A673 (cell line): Measurements from ENCODE around the gene BCAN. TPM values are rescaled to one million over a fixed set of nuclear protein-coding genes. Genes with fewer than 3 reads are reported as not detected.

Experiments
- BruUV-seq: library from RNA; stranded (reverse); fragments of 400-500 nt; replicated peaks from 2 replicates; lab custom pipeline; 2021; lab: Mats Ljungman, UMichigan
- CTCF ChIA-PET: fragments of 300-600 bp; sonication (Branson Sonifier 250); formaldehyde crosslinking; loops from one replicate; lab custom pipeline; 2022; ENCODE audit warnings: antibody characterized with exemption; lab: Charles Lee
- POLR2A ChIA-PET: fragments of 300-600 bp; sonication (Branson Sonifier 250); formaldehyde crosslinking; loops from one replicate; lab custom pipeline; 2022; ENCODE audit warnings: antibody characterized with exemption; ENCODE audit not compliant: low non-redundant PET; lab: Charles Lee
- DNase-seq: peaks from one replicate; pipeline ENCODE4 v3.0.0-alpha.2; 2015; ENCODE audit warnings: low spot score
- H3K27ac ChIP-seq: fragments of 200-600 bp; sonication (generic); 2 replicates; pipeline ENCODE4 v1.5.1; 2016; ENCODE audit warnings: mixed run types, low read depth, mild to moderate bottlenecking, mixed read lengths, antibody characterized with exemption, low read length; ENCODE audit not compliant: poor library complexity, severe bottlenecking
- H3K27me3 ChIP-seq: fragments of 200-600 bp; sonication (generic); replicated peaks from 2 replicates; pipeline ENCODE4 v1.6.1; 2017; ENCODE audit warnings: mixed run types, low read depth, mild to moderate bottlenecking, mixed read lengths, antibody characterized with exemption, low read length; ENCODE audit not compliant: insufficient read depth, poor library complexity
- H3K36me3 ChIP-seq: fragments of 200-600 bp; sonication (generic); 2 replicates; pipeline ENCODE4 v1.6.1; 2016; ENCODE audit warnings: mixed run types, mild to moderate bottlenecking, mixed read lengths, antibody characterized with exemption, low read length; ENCODE audit not compliant: insufficient read depth, poor library complexity, severe bottlenecking
- H3K4me1 ChIP-seq: fragments of 200-600 bp; sonication (generic); 2 replicates; pipeline ENCODE4 v1.6.1; 2017; ENCODE audit warnings: mixed run types, mild to moderate bottlenecking, mixed read lengths, antibody characterized with exemption, low read length; ENCODE audit not compliant: insufficient read depth, poor library complexity, severe bottlenecking
- H3K4me3 ChIP-seq: fragments of 200-600 bp; sonication (generic); 2 replicates; pipeline ENCODE4 v1.5.1; 2016; ENCODE audit warnings: low read depth, mixed run types, mild to moderate bottlenecking, mixed read lengths, low read length; ENCODE audit not compliant: poor library complexity, severe bottlenecking
- H3K9me3 ChIP-seq: fragments of 200-600 bp; sonication (generic); 2 replicates; pipeline ENCODE4 v1.6.1; 2016; ENCODE audit warnings: mixed run types, low read depth, mild to moderate bottlenecking, mixed read lengths, antibody characterized with exemption, low read length; ENCODE audit not compliant: poor library complexity, severe bottlenecking
- EZH2 ChIP-seq: fragments of 200-600 bp; sonication (generic); IDR thresholded peaks from 2 replicates; pipeline ENCODE4 v1.6.1; 2017; ENCODE audit warnings: borderline replicate concordance, low read depth, mild to moderate bottlenecking, mixed read lengths, antibody characterized with exemption, low read length; ENCODE audit not compliant: poor library complexity, severe bottlenecking
- intact Hi-C: fragments of 100-400 bp; cut with micrococcal nuclease; formaldehyde crosslinking; loops from one replicate; pipeline ENCODE4 v1.10.0; 2022; ENCODE audit not compliant: unreplicated experiment
- total RNA-seq: library from RNA; stranded (reverse); gene quantifications from 2 replicates; pipeline ENCODE4 v1.2.3, GENCODE V29; 2021
- TF ChIP-seq, protein P1 (sequence below): fragments of 300-800, 200-600 bp; sonication (generic); conservative IDR thresholded peaks from 2 replicates; pipeline ENCODE4 v1.5.1; 2017; ENCODE audit warnings: low read depth, mild to moderate bottlenecking, antibody characterized with exemption, low read length, moderate library complexity, mixed read lengths

Gene BCAN
- total RNA-seq, 1 experiment from 2014 or later: not detected

DNA sequence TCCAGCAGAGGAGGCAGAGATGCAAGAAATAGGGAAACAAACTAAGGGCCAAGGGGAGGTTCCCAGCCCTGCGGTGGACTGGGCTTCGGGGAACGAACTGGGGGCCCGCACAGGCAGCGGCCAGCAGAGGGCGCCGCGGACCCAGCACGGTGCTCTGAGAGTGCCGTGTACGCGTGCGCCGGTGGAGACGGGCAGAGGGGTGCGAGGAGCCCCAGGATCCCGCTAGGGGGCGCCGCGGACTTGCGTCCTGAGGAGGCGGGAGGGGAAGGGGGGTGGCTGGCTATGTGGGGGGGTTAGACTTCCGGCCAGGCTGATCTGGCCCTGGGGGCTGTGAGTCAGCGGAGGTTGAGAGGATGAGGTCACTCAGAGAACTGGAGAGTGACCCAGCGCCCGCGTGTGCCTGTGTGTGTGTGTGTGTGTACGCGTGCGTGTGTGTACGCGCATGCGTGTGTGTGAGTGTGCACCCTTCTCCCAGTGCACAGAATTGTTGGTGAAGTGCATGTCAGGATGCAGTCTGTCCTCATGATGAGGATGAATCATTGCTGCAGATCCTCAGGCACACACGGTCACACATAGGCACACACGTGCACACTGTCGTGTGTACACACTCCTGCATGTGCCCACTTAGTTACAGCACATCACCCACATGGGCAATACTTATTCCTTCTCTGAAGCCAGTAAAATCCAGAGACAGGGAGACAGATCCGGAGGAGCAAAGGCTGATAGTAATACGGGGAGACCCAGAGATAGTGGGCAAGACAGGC, 18.3 kb downstream of the BCAN start:
- intact Hi-C loops: loop anchor here (2.0 kb wide), 1 partner anchor 17 kb away; the partner anchor contains the start of gene NES
- no TSS peak for BruUV-seq
- H3K27ac ChIP-seq: no peak overlapping the region
- H3K36me3 ChIP-seq: no peaks in the 10 kb centered on the region
- no peak for TF ChIP-seq EZH2
- TF ChIP-seq, protein P1, sequence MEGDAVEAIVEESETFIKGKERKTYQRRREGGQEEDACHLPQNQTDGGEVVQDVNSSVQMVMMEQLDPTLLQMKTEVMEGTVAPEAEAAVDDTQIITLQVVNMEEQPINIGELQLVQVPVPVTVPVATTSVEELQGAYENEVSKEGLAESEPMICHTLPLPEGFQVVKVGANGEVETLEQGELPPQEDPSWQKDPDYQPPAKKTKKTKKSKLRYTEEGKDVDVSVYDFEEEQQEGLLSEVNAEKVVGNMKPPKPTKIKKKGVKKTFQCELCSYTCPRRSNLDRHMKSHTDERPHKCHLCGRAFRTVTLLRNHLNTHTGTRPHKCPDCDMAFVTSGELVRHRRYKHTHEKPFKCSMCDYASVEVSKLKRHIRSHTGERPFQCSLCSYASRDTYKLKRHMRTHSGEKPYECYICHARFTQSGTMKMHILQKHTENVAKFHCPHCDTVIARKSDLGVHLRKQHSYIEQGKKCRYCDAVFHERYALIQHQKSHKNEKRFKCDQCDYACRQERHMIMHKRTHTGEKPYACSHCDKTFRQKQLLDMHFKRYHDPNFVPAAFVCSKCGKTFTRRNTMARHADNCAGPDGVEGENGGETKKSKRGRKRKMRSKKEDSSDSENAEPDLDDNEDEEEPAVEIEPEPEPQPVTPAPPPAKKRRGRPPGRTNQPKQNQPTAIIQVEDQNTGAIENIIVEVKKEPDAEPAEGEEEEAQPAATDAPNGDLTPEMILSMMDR: peak; percentile 100
- peaks cover 22% of the 10 kb centered on the region for H3K27me3 ChIP-seq
- ChIA-PET CTCF (interaction anchor here (0.6 to 1.6 kb wide), 7 partner anchors 17 to 46 kb away, joined by 3 to 5 read pairs (median 3); partner anchors contain the start of gene NES), POLR2A (interaction anchor here (0.6 kb wide), 1 partner anchor 17 kb away, joined by 7 read pairs; no protein-coding TSS in a partner anchor)
- DNase-seq: peak; percentile 96
- no peak overlapping the region for H3K4me3 ChIP-seq
- H3K4me1 ChIP-seq: peaks cover 53% of the 10 kb centered on the region
- H3K9me3 ChIP-seq: no peaks in the 10 kb centered on the region

DNA sequence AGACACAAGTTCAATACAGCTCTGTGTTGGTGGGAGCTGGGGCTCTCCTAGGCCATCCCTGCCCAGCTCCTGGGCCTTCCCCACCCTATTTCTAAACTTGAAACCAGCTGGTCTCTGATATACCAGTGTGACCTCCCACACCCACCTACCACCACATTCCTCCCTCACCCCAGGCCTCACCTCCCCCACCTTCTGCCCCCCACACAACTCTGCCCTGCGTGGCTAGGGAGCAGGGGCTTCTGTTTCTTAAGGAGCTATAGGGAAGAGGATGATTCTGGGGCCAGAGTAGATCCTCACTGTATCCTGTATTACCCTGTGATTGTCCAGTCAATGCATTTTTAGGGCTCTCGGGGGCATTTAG, 18.8 kb downstream of the BCAN start:
- intact Hi-C loops: loop anchor here (2.0 kb wide), 1 partner anchor 16 kb away; the partner anchor contains the start of gene NES
- ChIA-PET CTCF (interaction anchor here (0.5 to 1.6 kb wide), 4 partner anchors 12 to 127 kb away, joined by 4 to 9 read pairs (median 6); no protein-coding TSS in a partner anchor), POLR2A (interaction anchor here (0.6 kb wide), 1 partner anchor 16 kb away, joined by 7 read pairs; no protein-coding TSS in a partner anchor)
- Histone ChIP-seq H3K27ac (no peak overlapping the region), H3K4me3 (no peak overlapping the region), H3K36me3 (no peaks in the 10 kb centered on the region), H3K4me1 (peaks cover 53% of the 10 kb centered on the region), H3K9me3 (no peaks in the 10 kb centered on the region), H3K27me3 (peaks cover 17% of the 10 kb centered on the region)
- TF ChIP-seq, protein P1: no peak
- TF ChIP-seq EZH2: no peak
- DNase-seq: no peak
- BruUV-seq: TSS peak; percentile 80

DNA sequence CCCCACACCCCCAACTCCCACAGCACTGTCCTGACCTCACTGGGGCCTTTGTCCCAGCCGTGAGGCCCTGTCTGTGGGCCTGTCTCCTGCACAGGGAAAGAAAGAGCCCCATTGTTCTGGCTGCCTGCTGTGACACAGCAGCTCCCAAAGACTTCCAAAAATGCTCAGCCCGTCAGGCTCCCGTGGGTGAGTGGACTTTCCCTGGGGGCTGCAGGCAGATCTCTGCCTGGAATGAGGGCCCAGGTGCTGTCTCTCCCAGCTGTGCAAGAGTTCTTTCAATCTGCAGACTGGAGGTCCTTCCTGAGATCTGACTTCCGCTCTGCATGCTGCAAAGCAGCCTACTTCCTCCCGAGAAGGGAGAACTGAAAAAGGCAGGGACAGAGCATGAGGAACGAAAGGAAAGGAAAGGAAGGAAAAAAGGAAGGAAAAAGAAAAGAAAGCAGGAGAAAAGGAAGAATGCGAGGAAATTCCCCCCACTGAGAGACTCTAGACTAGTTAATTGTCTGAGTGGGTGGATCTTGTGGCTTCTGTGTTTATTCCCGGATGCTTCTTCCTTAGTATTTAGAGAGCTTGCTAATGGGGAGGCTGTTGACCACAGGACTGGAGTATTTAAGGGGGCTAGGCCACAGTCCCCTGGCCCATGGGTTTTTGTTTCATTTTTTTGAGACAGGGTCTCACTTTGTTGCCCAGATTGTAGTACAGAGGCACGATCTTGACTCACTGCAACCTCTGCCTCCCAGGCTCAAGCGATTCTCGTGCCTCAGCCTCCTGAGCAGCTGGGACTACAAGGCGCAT, 20.3 kb downstream of the BCAN start:
- CTCF ChIA-PET: interaction anchor here (0.9 to 1.6 kb wide), 5 partner anchors 14 to 64 kb away, joined by 3 to 6 read pairs (median 5); partner anchors contain the start of gene BCAN
- Histone ChIP-seq H3K4me3 (no peak overlapping the region), H3K27me3 (peaks cover 2% of the 10 kb centered on the region), H3K4me1 (peaks cover 47% of the 10 kb centered on the region), H3K9me3 (no peaks in the 10 kb centered on the region), H3K27ac (peak overlapping the region; percentile 48), H3K36me3 (no peaks in the 10 kb centered on the region)
- no peak for TF ChIP-seq EZH2
- TF ChIP-seq, protein P1: no peak
- POLR2A ChIA-PET: no interaction called here
- DNase-seq: peak; percentile 46
- BruUV-seq: no TSS peak
- intact Hi-C loops: no loop called here
